GM12801 (cell line): ENCODE results near the gene SLC19A1.

Experiments
- TF ChIP-seq, protein P1 (sequence below): IDR thresholded peaks from one replicate; pipeline ENCODE4 v1.5.1; 2011; ENCODE audit warnings: control low read depth; ENCODE audit not compliant: insufficient read length; ENCODE audit errors: extremely low read depth

SLC19A1 gene

DNA sequence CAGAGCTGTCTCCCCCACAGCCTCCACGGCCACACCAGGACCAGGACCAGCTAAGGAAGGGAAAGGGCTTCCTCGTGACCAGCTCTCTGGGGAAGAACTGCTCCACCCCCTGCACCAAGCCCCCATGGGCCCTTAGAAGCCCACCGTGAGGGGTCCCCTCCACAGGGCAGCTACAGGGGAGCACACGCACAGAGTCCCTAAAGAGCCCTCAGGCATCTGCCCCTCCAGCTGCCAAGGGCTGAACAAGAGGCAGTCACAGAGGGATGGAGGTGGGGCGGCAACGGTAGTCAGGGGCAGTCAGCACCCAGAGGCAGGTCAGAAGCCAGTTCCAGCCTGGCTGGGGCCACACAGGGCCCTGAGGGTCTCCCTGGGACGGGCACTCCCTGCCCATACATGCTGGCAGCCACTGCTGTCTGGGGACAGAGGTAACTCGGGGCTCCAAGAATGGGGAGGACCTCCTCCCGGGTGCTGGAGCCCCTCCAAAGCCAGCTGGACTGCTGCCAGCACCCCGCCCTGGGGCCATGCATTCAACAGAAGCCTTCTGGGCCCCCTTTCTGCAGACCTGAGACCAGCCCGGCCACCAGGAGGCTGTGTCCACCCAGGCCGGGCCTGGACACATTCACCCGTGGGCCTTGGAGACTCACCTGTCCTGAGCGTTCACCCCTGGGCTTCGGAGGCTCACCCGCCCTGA lies 18.7 kb downstream of the SLC19A1 start:
- TF ChIP-seq, protein P1, sequence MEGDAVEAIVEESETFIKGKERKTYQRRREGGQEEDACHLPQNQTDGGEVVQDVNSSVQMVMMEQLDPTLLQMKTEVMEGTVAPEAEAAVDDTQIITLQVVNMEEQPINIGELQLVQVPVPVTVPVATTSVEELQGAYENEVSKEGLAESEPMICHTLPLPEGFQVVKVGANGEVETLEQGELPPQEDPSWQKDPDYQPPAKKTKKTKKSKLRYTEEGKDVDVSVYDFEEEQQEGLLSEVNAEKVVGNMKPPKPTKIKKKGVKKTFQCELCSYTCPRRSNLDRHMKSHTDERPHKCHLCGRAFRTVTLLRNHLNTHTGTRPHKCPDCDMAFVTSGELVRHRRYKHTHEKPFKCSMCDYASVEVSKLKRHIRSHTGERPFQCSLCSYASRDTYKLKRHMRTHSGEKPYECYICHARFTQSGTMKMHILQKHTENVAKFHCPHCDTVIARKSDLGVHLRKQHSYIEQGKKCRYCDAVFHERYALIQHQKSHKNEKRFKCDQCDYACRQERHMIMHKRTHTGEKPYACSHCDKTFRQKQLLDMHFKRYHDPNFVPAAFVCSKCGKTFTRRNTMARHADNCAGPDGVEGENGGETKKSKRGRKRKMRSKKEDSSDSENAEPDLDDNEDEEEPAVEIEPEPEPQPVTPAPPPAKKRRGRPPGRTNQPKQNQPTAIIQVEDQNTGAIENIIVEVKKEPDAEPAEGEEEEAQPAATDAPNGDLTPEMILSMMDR, result no peak

DNA sequence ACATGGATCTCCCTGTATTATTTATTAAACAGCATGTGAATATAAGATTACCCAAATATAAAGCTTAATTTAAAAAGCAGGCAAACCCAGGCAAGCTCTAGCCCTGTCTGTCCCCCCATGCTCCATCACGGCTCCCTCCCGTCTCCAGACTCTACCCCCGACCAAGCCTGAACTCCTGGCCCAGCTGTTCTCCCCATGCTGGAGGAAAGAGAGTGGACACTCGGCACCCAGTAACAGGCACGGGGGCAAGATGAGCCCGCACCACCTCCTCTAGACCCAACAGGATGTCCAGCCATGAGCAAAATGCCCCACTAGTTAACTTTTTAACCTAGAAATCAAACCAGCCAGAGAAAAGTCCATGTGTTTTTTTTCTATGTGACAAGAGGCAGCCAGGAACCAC lies 19.3 kb downstream of the SLC19A1 start:
- TF ChIP-seq, protein P1, result no peak

DNA sequence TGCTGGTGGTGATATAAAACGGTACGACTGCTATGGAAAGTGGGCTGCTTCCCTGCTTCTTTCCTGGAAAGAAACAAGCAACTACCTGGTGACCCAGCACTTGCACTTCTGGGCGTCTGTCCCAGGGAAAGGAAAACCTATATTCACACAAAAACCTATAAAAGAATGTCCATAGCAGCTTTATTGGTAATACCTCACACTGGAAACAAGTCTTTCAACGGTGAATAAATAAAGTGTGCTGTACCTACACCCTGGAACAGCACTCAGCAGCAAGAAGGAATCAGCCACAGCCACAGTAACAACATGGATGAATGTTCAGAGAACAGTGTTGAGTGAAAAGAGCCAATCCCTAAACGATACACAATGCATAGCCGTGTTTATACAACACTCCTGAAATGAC lies 19.9 kb downstream of the SLC19A1 start:
- TF ChIP-seq, protein P1, result no peak

DNA sequence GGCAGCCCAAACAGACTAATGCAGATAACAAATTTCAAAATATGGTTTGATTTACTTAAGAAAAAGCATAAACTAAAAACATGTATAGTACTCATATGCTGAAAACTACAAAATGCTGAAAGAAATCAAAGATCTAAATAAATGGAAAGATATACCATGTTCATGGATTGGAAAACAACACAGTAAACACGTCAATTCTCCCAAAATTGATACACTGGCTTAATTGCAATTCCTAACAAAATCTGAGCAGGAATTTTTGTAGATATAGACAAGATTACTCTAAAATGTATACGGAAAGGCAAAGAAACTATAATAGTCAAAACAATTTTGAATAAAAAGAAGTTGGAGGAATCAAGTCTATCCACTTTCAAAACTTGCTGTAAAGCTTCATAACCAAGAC lies 21.0 kb downstream of the SLC19A1 start:
- TF ChIP-seq, protein P1, result no peak

DNA sequence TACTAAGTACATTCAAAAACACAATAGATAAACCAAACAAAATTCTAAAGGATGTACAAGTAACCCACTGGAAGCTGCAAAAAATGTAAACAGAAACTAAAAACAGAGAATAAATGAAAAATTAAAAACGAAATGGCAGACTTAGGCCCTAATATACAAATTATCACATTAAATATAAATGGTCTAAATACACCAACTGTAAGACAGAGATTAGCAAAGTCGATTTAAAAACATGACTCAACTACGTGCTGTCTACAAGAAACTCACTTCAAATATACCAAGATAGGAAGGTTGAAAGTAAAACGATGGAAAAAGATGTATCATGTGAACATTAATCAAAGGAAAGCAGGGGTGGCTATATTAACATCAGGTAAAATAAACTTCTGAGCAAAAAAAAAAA lies 23.1 kb downstream of the SLC19A1 start:
- TF ChIP-seq, protein P1, result no peak

DNA sequence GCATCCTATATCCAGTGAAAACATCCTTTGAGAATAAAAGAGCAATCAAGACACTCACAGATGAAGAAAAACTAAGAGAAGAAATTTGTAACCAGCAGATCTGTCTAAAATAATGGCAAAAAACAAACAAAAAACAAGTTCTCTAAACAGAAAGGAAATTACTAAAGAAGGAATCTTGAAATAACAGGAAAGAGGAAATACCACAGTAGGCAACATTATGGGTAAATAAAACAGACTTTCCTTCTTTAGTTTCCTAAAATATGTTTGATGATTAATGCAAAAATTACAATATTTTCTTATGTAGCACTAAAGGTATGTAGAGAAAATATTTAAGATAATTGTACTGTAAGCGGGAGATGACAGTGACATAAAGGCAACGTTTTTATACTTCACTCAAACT lies 23.5 kb downstream of the SLC19A1 start:
- TF ChIP-seq, protein P1, result no peak

DNA sequence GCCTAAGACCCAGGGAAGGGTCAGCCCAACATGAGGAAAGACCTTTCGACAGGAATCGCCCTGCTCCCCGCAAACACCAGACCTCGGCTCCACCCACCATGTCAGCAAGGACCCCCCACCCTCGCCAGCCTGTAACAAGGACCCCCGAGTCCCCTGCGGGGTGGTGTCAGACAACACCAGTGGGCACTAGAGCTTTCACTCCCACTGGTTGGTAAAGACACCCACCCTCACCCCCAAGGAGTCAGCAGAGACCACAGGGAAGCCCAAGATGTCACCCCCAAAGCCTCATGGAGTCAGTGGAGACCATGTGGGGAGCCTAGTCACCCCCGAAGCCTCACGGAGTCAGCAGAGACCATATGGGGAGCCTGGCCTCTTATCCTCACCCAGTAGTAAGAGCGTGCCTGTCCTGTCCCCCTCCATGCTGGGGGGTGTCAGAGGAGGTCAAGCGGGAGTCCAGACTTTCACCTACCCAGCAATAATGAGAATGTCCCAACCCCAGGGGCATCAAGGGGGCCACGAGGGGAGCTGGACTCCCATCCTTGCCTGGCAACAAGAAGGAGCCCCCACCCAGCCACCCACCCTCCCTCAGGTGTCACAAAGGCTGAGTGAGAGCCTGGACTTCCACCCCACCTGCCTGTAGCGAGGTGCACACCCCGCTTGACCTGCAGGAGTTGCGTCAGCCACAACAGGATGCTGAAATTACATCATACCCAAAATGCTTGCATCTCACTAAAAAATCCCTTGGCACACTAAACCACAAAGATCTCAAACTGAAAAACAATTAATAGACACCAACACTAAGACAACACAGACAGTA lies 24.8 kb downstream of the SLC19A1 start:
- TF ChIP-seq, protein P1, result no peak
